Stimulated activated CD4-positive, alpha-beta T cell treated with anti-CD3 and anti-CD28 coated beads, Interleukin-1b, Interleukin-23, amount 100 ng/mL, for 1 hour (primary cell): Measurements from ENCODE around the gene TRMU.

Experiments used
- DNase-seq, 2 donors: peaks; one replicate each; pipeline ENCODE4 v3.0.0-alpha.2; 2020; ENCODE audit warnings: low read depth in 2 of 2

TRMU gene

GRCh38 chr22:46335201-46336118 lies at the start of gene TRMU:
Gene TRMU (plus strand): TSS chr22:46335714. CDS start chr22:46335765, 51 bp downstream.
- DNase-seq, result peak; percentile 33 to 60

GRCh38 chr22:46286006-46286405 lies 49.5 kb upstream of the TRMU start:
- DNase-seq, result no peak

GRCh38 chr22:46286941-46287872 lies 48.3 kb upstream of the TRMU start:
- no peak for DNase-seq

- DNase-seq, result no peak
Measured at GRCh38 chr22:46287873-46288751, 47.4 kb upstream of the TRMU start.

- no peak for DNase-seq
Measured at GRCh38 chr22:46288846-46289243, 46.7 kb upstream of the TRMU start.

GRCh38 chr22:46289244-46289891 lies 46.1 kb upstream of the TRMU start:
- DNase-seq, result no peak

GRCh38 chr22:46290121-46290842 lies 45.2 kb upstream of the TRMU start:
- DNase-seq, result no peak

- DNase-seq, result no peak
Measured at GRCh38 chr22:46290843-46291785, 44.4 kb upstream of the TRMU start.

- no peak for DNase-seq
Measured at GRCh38 chr22:46292173-46292572, 43.3 kb upstream of the TRMU start.

GRCh38 chr22:46292732-46293131 lies 42.8 kb upstream of the TRMU start:
- no peak for DNase-seq

- DNase-seq, result no peak
Measured at GRCh38 chr22:46293577-46294260, 41.8 kb upstream of the TRMU start.

- DNase-seq, result no peak
Measured at GRCh38 chr22:46294784-46295183, 40.7 kb upstream of the TRMU start.

GRCh38 chr22:46295277-46295971 lies 40.1 kb upstream of the TRMU start:
- DNase-seq, result no peak

GRCh38 chr22:46296257-46297150 lies 39.0 kb upstream of the TRMU start, which contains the start of gene GTSE1:
Gene GTSE1 (plus strand): TSS chr22:46296870. CDS start chr22:46297401, 531 bp downstream.
- peak; percentile 89 to 93 for DNase-seq

- no peak for DNase-seq
Measured at GRCh38 chr22:46297151-46297812, 38.2 kb upstream of the TRMU start.

GRCh38 chr22:46299101-46299500 lies 36.4 kb upstream of the TRMU start:
- no peak for DNase-seq
